IMR-90 (cell line): Measurements from ENCODE around the gene PAN2. TPM values are rescaled to one million over a fixed set of nuclear protein-coding genes. Genes with fewer than 3 reads are reported as not detected.
A peak's percentile ranks its signal among the peaks of the same experiment; 100 is the strongest.

Experiments
- ATAC-seq: fragments of 200-7000 bp; cut with Tn5 transposase; 2 replicates; pipeline ENCODE4 v1.9.1; 2020; ENCODE audit warnings: low read depth, mild to moderate bottlenecking, moderate library complexity
- BruUV-seq: library from RNA; stranded (reverse); fragments of 400-500 nt; replicated peaks from 2 replicates; lab custom pipeline; 2021; lab: Mats Ljungman, UMichigan
- CTCF ChIA-PET: fragments of 300-600 bp; formaldehyde crosslinking; extraction: SDS; loops from one replicate; lab custom pipeline; 2021; ENCODE audit warnings: antibody characterized with exemption; lab: Yijun Ruan, JAX
- POLR2A ChIA-PET: fragments of 300-600 bp; sonication (Branson Sonifier 250); formaldehyde crosslinking; loops from one replicate; lab custom pipeline; 2022; ENCODE audit warnings: antibody characterized with exemption; ENCODE audit not compliant: unreplicated experiment; lab: Charles Lee
- DNase-seq: peaks from one replicate; pipeline ENCODE4 v3.0.0; 2013
- H2AFZ ChIP-seq: replicated peaks from 2 replicates; pipeline ENCODE3; 2013; ENCODE audit warnings: low read length, mild to moderate bottlenecking; ENCODE audit not compliant: poor library complexity
- H2AK5ac ChIP-seq: 2 replicates; pipeline ENCODE4 v1.6.1; 2013; ENCODE audit warnings: low read depth, low read length, inconsistent platforms
- H2AK9ac ChIP-seq: replicated peaks from 2 replicates; pipeline ENCODE3; 2013; ENCODE audit warnings: mild to moderate bottlenecking, low read depth, low read length, moderate library complexity; ENCODE audit not compliant: poor library complexity
- H2BK120ac ChIP-seq: 2 replicates; pipeline ENCODE4 v1.6.1; 2013; ENCODE audit warnings: low read depth, low read length, inconsistent platforms
- H2BK15ac ChIP-seq: 3 replicates; pipeline ENCODE4 v1.6.1; 2013; ENCODE audit warnings: low read depth, low read length, inconsistent platforms
- H2BK20ac ChIP-seq: 2 replicates; pipeline ENCODE4 v1.6.1; 2013; ENCODE audit warnings: low read depth, mild to moderate bottlenecking, inconsistent platforms, low read length, moderate library complexity
- H2BK5ac ChIP-seq: 2 replicates; pipeline ENCODE4 v1.6.1; 2013; ENCODE audit warnings: mild to moderate bottlenecking, low read depth, low read length, inconsistent platforms; ENCODE audit not compliant: poor library complexity, severe bottlenecking
- H3K14ac ChIP-seq: replicated peaks from 2 replicates; pipeline ENCODE4 v1.6.1; 2013; ENCODE audit warnings: low read depth, low read length, inconsistent platforms
- H3K18ac ChIP-seq: 2 replicates; pipeline ENCODE4 v1.6.1; 2013; ENCODE audit warnings: low read depth, low read length, control low read depth
- H3K23ac ChIP-seq: 2 replicates; pipeline ENCODE4 v1.6.1; 2013; ENCODE audit warnings: low read depth, low read length, inconsistent platforms
- H3K27ac ChIP-seq: 2 replicates; pipeline ENCODE4 v1.5.1; 2013; ENCODE audit warnings: mild to moderate bottlenecking, control low read depth, low read length; ENCODE audit not compliant: insufficient read depth
- H3K27me3 ChIP-seq: 2 replicates; pipeline ENCODE4 v1.6.1; 2013; ENCODE audit warnings: low read length; ENCODE audit not compliant: control insufficient read depth, insufficient read depth
- H3K36me3 ChIP-seq: 2 replicates; pipeline ENCODE4 v1.6.1; 2013; ENCODE audit warnings: low read length, mixed read lengths; ENCODE audit not compliant: control insufficient read depth, insufficient read depth
- H3K4ac ChIP-seq: 2 replicates; pipeline ENCODE4 v1.6.1; 2013; ENCODE audit warnings: low read depth, low read length, inconsistent platforms
- H3K4me1 ChIP-seq: 2 replicates; pipeline ENCODE4 v1.6.1; 2013; ENCODE audit warnings: low read length, mixed read lengths; ENCODE audit not compliant: control insufficient read depth, insufficient read depth
- H3K4me2 ChIP-seq: 2 replicates; pipeline ENCODE4 v1.6.1; 2013; ENCODE audit warnings: low read depth, mild to moderate bottlenecking, control low read depth, low read length, moderate library complexity
- H3K4me3 ChIP-seq: 2 replicates; pipeline ENCODE4 v1.5.1; 2013; ENCODE audit warnings: low read depth, mild to moderate bottlenecking, control low read depth, low read length, moderate library complexity; ENCODE audit not compliant: insufficient read depth
- H3K56ac ChIP-seq: 2 replicates; pipeline ENCODE4 v1.6.1; 2013; ENCODE audit warnings: low read length, inconsistent platforms; ENCODE audit not compliant: insufficient read depth; ENCODE audit errors: extremely low read depth
- H3K79me1 ChIP-seq, 2 experiments: 2 replicates each; pipeline ENCODE4 v1.6.1; 2013; ENCODE audit warnings: low read length in 2 of 2, inconsistent platforms in 1 of 2, low read depth in 1 of 2
- H3K9ac ChIP-seq: 2 replicates; pipeline ENCODE4 v1.6.1; 2013; ENCODE audit warnings: low read depth, low read length, control low read depth
- H3K9me1 ChIP-seq: 2 replicates; pipeline ENCODE4 v1.6.1; 2013; ENCODE audit warnings: low read length, inconsistent platforms; ENCODE audit not compliant: insufficient read depth
- H3K9me3 ChIP-seq: 2 replicates; pipeline ENCODE4 v1.6.1; 2013; ENCODE audit warnings: low read length; ENCODE audit not compliant: control insufficient read depth, insufficient read depth
- H4K20me1 ChIP-seq: 2 replicates; pipeline ENCODE4 v1.6.1; 2013; ENCODE audit warnings: low read length, inconsistent platforms; ENCODE audit not compliant: insufficient read depth
- H4K5ac ChIP-seq: 2 replicates; pipeline ENCODE4 v1.6.1; 2013; ENCODE audit warnings: mild to moderate bottlenecking, low read depth, low read length, control low read depth
- H4K8ac ChIP-seq, 2 experiments: 2 replicates each; pipeline ENCODE4 v1.6.1; 2013; ENCODE audit warnings: low read depth in 2 of 2, low read length in 2 of 2, control low read depth in 1 of 2, inconsistent platforms in 1 of 2
- H4K91ac ChIP-seq: 2 replicates; pipeline ENCODE4 v1.6.1; 2013; ENCODE audit warnings: low read depth, low read length, inconsistent platforms; ENCODE audit not compliant: insufficient read depth
- CHD1 ChIP-seq: IDR thresholded peaks from 2 replicates; pipeline ENCODE4 v1.6.1; 2012; ENCODE audit warnings: low read depth, low read length, improper control_type of control experiment
- CTCF ChIP-seq: conservative IDR thresholded peaks from 2 replicates; pipeline ENCODE4 v1.5.1; 2012; ENCODE audit warnings: mild to moderate bottlenecking, low read depth, low read length, improper control_type of control experiment
- FOS ChIP-seq: fragments of 150-350 bp; IDR thresholded peaks from 2 replicates; pipeline ENCODE4 v1.6.1; 2016; ENCODE audit warnings: low read depth, low read length
- RAD21 ChIP-seq: IDR thresholded peaks from 2 replicates; pipeline ENCODE4 v1.6.1; 2012; ENCODE audit warnings: low read length, improper control_type of control experiment
- WGBS, 2 experiments: methylation state at CpG; one replicate each; pipeline versions ENCODE4 v1.1.5 to v1.1.7; 2013; ENCODE audit warnings: missing lambda C conversion rate in 2 of 2; ENCODE audit not compliant: insufficient read length in 1 of 2; ENCODE audit errors: extremely low coverage in 2 of 2; 5-methylcytosine and 5-hydroxymethylcytosine counted together
- dilution Hi-C: fragments of 300-500 bp; cut with HindIII; formaldehyde crosslinking; loops from one replicate; pipeline ENCODE4 v1.14.3; 2018; ENCODE audit warnings: low sequenced_read_pairs; ENCODE audit not compliant: unreplicated experiment
- in situ Hi-C: fragments of 300-500 bp; cut with MboI; formaldehyde crosslinking; loops from 3 replicates; pipeline ENCODE4 v1.14.3; 2019; ENCODE audit warnings: low sequenced_read_pairs, inconsistent platforms, mixed read lengths
- intact Hi-C: fragments of 100-400 bp; cut with micrococcal nuclease; formaldehyde crosslinking; loops from 2 replicates; pipeline ENCODE4 v1.10.0; 2022
- polyA plus RNA-seq, 3 experiments: library from polyadenylated mRNA; depleted of rRNA; stranded (reverse); fragments of >200 nt; gene quantifications; 2 replicates each; pipeline ENCODE4 v1.2.3, GENCODE V29; 2012; ENCODE audit warnings: low replicate concordance in 1 of 3
- total RNA-seq: library from RNA; depleted of rRNA; stranded (reverse); fragments of >200 nt; gene quantifications from 2 replicates; pipeline ENCODE4 v1.2.3, GENCODE V29; 2012

The PAN2 gene
- total and polyA plus RNA-seq, 2 of the 4 experiments (the other 2 are of a cell fraction) = 9.7 to 20.2 TPM

- TF ChIP-seq FOS (no peak), CHD1 (no peak)
Observed at GRCh38 chr12:56362130-56363059, 28.6 kb upstream of the PAN2 start, which contains the start of gene APOF (continued).

GRCh38 chr12:56361487-56362129 is 27.8 kb upstream of the PAN2 start:
- TF ChIP-seq CTCF (no peak), RAD21 (no peak)
- POLR2A ChIA-PET = no interaction called here

More at GRCh38 chr12:56361487-56362129, 27.8 kb upstream of the PAN2 start:
- H2BK15ac ChIP-seq = no peak overlapping the region
- no peaks in the 10 kb centered on the region for H3K27me3 ChIP-seq
- no peak overlapping the region for H3K4me3 ChIP-seq
- in situ Hi-C loops (no loop called here), dilution Hi-C loops (no loop called here), intact Hi-C loops (no loop called here)
- peaks cover 3 to 27% of the 10 kb centered on the region in 2 experiments; a peak in 3 of 4 replicates for H3K79me1 ChIP-seq
- 38% methylated on average over 4 of the region's 8 CpGs; no CpG with 5 or more reads in 1 of the 2 experiments for WGBS, 2 experiments
- peak overlapping the region; percentile 23 for H2AFZ ChIP-seq
- no peak overlapping the region for H3K4ac ChIP-seq
- H3K23ac ChIP-seq = no peak overlapping the region
- H4K5ac ChIP-seq = peak overlapping the region; percentile 28; the same call in 1 of the 2 replicates
- no peak overlapping the region for H3K56ac ChIP-seq
- no peak overlapping the region for H3K14ac ChIP-seq
- no peak overlapping the region for H3K18ac ChIP-seq
- no peak overlapping the region for H3K27ac ChIP-seq
- no peaks in the 10 kb centered on the region for H3K9me3 ChIP-seq
- ATAC-seq (no peak), DNase-seq (no peak)
- H4K20me1 ChIP-seq = peaks cover 13% of the 10 kb centered on the region; the same call in 1 of the 2 replicates
- peak overlapping the region; percentile 8 for H2AK9ac ChIP-seq
- peaks cover 1% of the 10 kb centered on the region; the same call in 1 of the 2 replicates for H3K36me3 ChIP-seq
- BruUV-seq = no TSS peak
- H2AK5ac ChIP-seq = no peak overlapping the region
- 0 out of 2 replicates have a peak, but pooled peaks cover 3% of the 10 kb centered on the region for H3K9me1 ChIP-seq
- no peaks in the 10 kb centered on the region for H3K4me1 ChIP-seq
- no peak overlapping the region for H3K4me2 ChIP-seq
- no peak overlapping the region for H2BK120ac ChIP-seq
- no peak overlapping the region for H2BK20ac ChIP-seq
- H3K9ac ChIP-seq = no peak overlapping the region
- no peak overlapping the region for H4K91ac ChIP-seq
- CTCF ChIA-PET = no interaction called here
- no peak overlapping the region for H2BK5ac ChIP-seq
- peak overlapping the region in 1 of 2 experiments; percentile 39; a peak in 2 of 4 replicates for H4K8ac ChIP-seq
